ENCODE results near the gene AAR2. TPM values are rescaled to one million over a fixed set of nuclear protein-coding genes. Genes with fewer than 3 reads are reported as not detected.
A peak's percentile ranks its signal among the peaks of the same experiment; 100 is the strongest.

AAR2 gene
- total RNA-seq, 4 donors from 2014 or later = 25.5 to 33.3 (median 29.9) TPM

GRCh38 chr20:36271639-36272546 lies 35.6 kb downstream of the AAR2 start:
- no peaks in the 10 kb centered on the region for H3K27me3 ChIP-seq
- H3K4me3 ChIP-seq (replicated peaks in 1 of 3) = no peak overlapping the region
- intact Hi-C loops (cut with DNase I) = no loop called here
- H3K4me1 ChIP-seq = no peaks in the 10 kb centered on the region
- no peak overlapping the region for H3K27ac ChIP-seq
- no peaks in the 10 kb centered on the region for H3K36me3 ChIP-seq
- TF ChIP-seq CTCF (IDR thresholded peaks at IDR 0.05) (no peak), POLR2A (IDR thresholded peaks at IDR 0.05) (no peak)
- no peaks in the 10 kb centered on the region for H3K9me3 ChIP-seq
- no peak for DNase-seq
- WGBS, 2 donors = 84 to 87% methylated on average over 21 of the region's 21 CpGs

DNA sequence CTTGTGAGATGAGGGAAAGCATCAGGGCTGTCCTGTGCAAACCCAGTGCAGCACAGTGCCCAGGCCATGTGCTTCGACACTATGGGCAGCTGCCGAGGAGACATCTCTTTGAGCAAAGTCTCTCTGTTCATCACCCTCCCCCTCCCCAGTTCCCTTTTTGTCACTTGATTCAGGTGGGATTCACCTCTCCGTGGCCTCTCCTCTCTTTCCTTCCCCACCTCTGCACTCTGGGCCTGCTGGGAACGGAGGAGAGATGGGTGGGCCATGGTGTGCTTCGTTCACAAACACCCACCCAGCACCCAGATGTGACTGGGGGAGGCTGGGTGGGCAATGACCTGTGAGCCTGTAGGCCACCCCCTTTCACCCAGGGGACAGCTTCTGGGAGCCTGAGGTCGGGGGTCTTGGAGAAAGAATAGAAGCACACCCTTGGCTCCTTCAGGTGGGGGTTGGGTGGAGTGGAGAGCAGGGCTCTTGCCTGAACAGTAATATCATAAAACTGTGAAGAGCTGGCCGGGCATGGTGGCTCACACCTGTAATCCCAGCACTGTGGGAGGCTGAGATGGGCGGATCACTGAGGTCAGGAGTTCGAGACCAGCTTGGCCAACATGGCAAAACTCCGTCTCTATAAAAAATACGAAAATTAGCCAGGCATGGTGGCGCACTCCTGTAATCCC lies 36.4 kb downstream of the AAR2 start:
- intact Hi-C loops (cut with DNase I) = no loop called here
- Histone ChIP-seq H3K4me3 (replicated peaks in 1 of 3) (no peak overlapping the region), H3K36me3 (no peaks in the 10 kb centered on the region), H3K4me1 (no peaks in the 10 kb centered on the region), H3K27ac (no peak overlapping the region), H3K9me3 (no peaks in the 10 kb centered on the region), H3K27me3 (no peaks in the 10 kb centered on the region)
- TF ChIP-seq POLR2A (IDR thresholded peaks at IDR 0.05) = no peak
- TF ChIP-seq CTCF (IDR thresholded peaks at IDR 0.05) = no peak
- 87 to 88% methylated on average over 12 of the region's 12 CpGs for WGBS, 2 donors
- no peak for DNase-seq

GRCh38 chr20:36273414-36274180 lies 37.3 kb downstream of the AAR2 start:
- no peak overlapping the region for H3K27ac ChIP-seq
- no peaks in the 10 kb centered on the region for H3K27me3 ChIP-seq
- intact Hi-C loops (cut with DNase I) = no loop called here

DNA sequence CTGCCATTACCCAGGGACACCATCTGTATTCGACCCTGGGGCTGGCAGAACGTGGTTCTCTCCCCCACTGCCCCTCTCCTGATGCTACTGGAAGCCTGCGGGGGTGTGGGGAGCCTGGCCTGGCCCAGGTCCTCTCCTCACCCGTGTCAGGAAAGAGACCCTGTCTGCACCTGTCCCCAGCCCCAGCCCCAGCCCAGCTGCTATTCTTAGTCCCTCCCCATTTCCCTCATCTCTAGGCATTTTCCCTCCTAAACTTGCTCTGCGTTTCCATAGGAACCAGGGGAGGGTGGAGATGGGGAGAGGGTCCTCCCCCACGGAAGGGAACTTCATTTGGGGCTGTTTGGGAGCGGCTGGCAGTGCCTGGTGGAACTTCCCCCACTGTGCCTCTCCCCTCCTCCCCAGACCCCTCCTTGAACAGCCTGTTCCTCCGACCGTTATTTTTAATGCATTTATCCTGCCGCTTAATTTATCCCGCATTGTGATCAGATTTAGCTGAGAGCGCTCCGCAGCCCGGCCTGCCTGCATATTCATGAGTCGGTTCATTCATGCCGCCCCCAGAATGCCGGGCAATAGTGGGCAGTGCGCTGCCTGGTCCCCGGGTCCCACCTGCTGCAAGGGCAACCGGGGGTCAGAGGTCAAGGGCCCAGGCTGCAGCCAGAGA lies 38.0 kb downstream of the AAR2 start:
- Histone ChIP-seq H3K4me3 (replicated peaks in 1 of 3) (no peak overlapping the region), H3K27me3 (no peaks in the 10 kb centered on the region), H3K9me3 (no peaks in the 10 kb centered on the region), H3K27ac (no peak overlapping the region), H3K4me1 (no peaks in the 10 kb centered on the region), H3K36me3 (no peaks in the 10 kb centered on the region)
- TF ChIP-seq CTCF (IDR thresholded peaks at IDR 0.05) (no peak), POLR2A (IDR thresholded peaks at IDR 0.05) (no peak)
- WGBS, 2 donors = 44 to 59% methylated on average over 20 of the region's 20 CpGs
- intact Hi-C loops (cut with DNase I) = no loop called here
- no peak for DNase-seq

More at GRCh38 chr20:36273414-36274180, 37.3 kb downstream of the AAR2 start:
- TF ChIP-seq POLR2A (IDR thresholded peaks at IDR 0.05) (no peak), CTCF (IDR thresholded peaks at IDR 0.05) (peak in 1 of 6 experiments; percentile 14)
- Histone ChIP-seq H3K4me1 (no peaks in the 10 kb centered on the region), H3K4me3 (replicated peaks in 1 of 3) (no peak overlapping the region), H3K9me3 (no peaks in the 10 kb centered on the region), H3K36me3 (no peaks in the 10 kb centered on the region)
- 73 to 80% methylated on average over 10 to 12 of the region's 12 CpGs for WGBS, 2 donors
- no peak for DNase-seq
